Body of pancreas (tissue), 4 donors: ENCODE data around the gene TMCC2.
"Not testable (repeated sequence)": the region's sequence is repeated elsewhere in the genome, so short reads cannot be mapped to it uniquely, and the experiment has no call there.

Source experiments
- CTCF ChIP-seq, 7 experiments: fragments of 450-650 bp in 4 of 7; fragments of 200-600 bp in 3 of 7; sonication (generic) in 3 of 7; IDR thresholded peaks; one replicate each; pipeline ENCODE4 v1.5.1; 2016 to 2019; ENCODE audit warnings: antibody characterized with exemption in 7 of 7
- POLR2A ChIP-seq, 3 donors: fragments of 450-650 bp; IDR thresholded peaks; one replicate each; pipeline ENCODE4 v1.6.1; 2016; ENCODE audit warnings: antibody characterized with exemption in 3 of 3, mild to moderate bottlenecking in 2 of 3

- TF ChIP-seq POLR2A, CTCF (IDR thresholded peaks at IDR 0.05): not testable (repeated sequence)
These were observed 47.4 kb upstream of the TMCC2 start for GRCh38 chr1:205180331-205180730.
